Measurements from ENCODE around the gene WDR70.
"Not testable (repeated sequence)": the region's sequence is repeated elsewhere in the genome, so short reads cannot be mapped to it uniquely, and the experiment has no call there.

The WDR70 gene

DNA sequence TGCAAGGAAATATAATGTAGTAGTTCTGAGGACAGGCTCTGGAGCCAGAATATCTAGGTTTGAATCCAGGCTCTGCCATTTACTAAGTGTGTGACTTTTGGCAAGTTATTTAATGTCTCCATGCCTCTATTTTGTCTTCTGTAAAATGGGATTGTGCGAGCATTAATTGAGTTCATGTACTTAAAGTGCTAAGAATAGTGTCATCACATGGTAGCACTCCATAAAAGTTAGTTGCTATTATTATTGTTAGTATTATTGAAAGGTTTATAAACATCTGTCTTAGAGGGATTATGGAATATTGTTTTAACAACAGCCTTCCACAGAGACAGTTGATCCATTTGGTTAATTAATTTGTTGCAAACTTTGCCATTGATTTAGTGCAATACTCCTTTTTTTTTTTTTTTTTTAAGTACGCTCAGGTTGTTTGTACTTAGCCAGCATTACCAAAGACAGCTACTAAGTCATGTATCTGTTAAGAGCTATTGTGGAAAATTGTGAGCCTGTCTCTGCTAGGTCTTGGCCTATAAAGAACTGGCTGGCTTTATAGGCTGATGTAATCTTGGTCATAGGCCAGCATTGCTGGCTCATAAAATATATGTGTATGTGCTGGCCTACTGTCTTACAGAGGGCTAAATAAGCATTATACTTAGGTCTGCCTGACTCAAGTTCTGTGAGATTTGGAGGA lies 174.7 kb downstream of the WDR70 start:
- peak; percentile 12 for DNase-seq
- in situ Hi-C loops (cut with MboI; ENCODE audit: low pct_unique_long_range_greater_than_20kb, low sequenced_read_pairs), result no loop called here

DNA sequence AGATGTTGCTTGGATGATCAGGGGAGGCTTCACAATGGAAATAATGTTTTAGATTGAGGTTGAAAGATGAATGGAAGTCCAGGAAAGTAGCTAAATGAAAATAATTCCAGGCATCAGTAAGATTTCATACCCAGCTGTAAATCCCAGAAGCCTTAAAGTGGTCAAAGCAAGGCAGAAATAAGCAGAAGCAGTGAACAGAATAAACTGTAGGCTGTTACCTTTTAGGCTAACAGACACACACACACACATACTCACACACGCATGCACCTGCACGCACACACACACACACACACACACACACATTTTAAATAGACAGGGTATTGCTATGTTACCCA lies 175.3 kb downstream of the WDR70 start:
- in situ Hi-C loops (cut with MboI; ENCODE audit: low pct_unique_long_range_greater_than_20kb, low sequenced_read_pairs), result no loop called here
- DNase-seq, result no peak

DNA sequence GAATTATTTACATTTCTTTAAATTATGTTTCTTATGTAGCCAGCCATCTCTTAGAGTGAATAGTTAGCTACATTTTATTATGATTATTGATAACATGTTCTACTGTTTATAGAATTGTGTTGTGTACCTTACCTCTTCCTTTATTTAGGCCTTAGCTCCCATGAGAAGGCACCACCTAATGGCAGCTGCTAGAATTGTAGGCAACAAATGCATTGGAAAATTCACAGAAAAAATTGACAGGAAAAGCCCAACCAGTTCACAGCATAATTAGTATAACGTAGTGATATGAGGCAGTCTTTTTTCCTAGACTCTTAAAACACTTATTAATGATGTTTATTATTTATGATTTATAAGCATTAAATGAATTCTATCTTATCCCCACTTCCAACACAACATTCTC lies 175.8 kb downstream of the WDR70 start:
- in situ Hi-C loops (cut with MboI; ENCODE audit: low pct_unique_long_range_greater_than_20kb, low sequenced_read_pairs), result no loop called here
- peak; percentile 63 for DNase-seq

DNA sequence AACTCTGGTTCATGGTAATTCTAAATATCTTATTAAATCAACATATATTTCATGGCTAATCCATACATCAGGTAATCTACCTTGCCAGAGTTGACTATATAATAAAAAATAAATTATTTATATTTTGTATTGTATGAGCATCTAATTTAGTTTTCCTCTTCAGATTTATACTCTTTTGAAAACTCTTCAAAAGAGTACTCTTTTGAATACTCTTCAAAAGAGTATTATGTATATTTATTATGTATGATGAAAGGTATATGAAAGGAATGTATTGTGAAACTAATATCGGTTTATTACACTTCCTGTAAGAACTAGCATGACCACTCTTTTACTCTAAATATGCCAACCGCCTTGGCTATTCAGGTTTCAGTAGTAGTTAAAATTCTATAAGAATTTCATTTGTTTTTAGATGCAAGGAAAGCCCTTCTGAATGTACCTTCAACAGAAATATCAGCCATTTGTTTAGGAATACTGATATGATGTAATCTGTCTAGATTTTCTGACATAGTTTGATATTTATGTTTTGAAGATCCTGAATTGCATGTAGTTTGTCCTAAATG lies 178.7 kb downstream of the WDR70 start:
- no peak for DNase-seq
- in situ Hi-C loops (cut with MboI; ENCODE audit: low pct_unique_long_range_greater_than_20kb, low sequenced_read_pairs), result no loop called here

DNA sequence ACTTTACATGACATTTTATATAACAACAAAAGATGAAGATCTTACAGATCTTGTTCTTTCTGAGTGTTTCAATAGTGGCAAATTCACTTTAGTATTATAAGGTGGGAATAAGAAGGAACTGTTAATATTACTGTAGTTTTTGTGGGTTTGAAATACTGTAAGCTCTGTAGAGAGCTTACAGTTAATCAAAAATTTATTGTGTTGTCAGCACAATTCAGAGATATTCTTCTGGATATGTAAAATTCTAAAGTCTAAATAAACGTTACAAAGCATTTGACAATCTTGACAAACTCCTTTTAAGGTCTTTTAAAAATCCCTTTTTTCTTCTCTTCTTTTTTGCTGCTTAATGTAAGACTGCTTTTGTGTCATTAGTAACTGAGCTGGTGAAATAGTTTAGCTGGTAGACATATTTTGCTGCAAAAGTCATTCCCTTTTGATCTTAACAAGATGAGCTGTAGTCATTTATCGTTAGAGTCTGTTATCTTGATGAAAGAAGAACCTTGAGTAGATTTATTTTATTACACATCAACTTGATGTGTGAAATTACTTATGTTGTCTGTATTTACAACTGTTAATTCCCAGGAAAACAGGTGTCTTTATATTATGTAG lies 186.0 kb downstream of the WDR70 start:
- in situ Hi-C loops (cut with MboI; ENCODE audit: low pct_unique_long_range_greater_than_20kb, low sequenced_read_pairs), result no loop called here
- DNase-seq, result no peak

DNA sequence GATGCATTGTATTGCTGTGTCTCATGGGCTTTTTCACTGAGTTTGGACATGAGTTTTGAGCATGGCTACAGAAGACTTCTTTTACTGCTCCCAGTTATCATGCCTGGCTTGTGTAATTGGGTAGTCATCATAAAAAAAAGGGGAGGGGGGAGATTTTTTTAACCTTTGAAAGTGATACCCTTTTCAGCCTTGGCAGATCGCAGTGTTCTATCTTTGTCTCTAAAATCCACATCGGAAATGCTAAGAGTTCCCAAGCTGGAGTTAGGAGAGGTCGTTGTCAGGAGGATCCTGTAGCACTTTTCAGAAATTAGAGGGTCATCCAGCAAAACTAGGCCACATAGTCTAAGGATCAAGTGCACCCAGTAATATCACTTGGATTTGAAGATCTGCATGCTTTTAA lies 188.4 kb downstream of the WDR70 start:
- in situ Hi-C loops (cut with MboI; ENCODE audit: low pct_unique_long_range_greater_than_20kb, low sequenced_read_pairs), result no loop called here
- no peak for DNase-seq

DNA sequence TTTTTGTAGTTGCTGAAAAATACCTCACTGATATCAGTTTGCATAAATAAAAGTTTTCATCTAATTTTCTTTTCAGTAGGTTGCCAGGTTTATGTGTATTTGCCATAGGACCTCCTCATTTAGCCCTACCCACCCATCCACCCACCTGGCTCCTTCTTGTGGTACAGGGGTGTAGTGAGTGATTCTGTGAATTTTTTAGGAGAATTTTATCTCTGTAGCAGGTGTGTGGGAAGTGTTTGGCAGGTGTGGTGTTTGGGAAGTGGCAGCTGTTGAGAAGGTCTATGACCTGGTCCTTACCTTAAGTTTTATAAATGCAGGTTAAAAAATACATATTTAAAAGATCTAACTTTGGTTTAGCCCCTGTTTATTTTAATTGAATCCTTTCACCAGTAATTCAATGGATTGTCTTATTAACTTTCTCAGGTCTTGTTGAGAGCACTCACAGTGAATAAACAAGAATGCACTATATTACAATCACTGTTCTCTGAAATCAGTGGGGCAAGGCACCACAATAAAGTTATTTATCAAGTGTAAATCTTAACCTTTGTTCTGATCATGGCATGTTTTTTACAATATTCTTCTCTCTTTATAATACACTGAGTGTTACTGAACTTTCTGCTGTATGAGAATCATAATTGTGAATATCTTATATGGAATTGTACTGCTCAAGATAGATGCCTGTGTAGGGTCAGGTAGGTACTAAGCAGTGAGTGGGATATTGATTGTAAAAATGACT lies 189.1 kb downstream of the WDR70 start:
- in situ Hi-C loops (cut with MboI; ENCODE audit: low pct_unique_long_range_greater_than_20kb, low sequenced_read_pairs), result no loop called here
- DNase-seq, result no peak

DNA sequence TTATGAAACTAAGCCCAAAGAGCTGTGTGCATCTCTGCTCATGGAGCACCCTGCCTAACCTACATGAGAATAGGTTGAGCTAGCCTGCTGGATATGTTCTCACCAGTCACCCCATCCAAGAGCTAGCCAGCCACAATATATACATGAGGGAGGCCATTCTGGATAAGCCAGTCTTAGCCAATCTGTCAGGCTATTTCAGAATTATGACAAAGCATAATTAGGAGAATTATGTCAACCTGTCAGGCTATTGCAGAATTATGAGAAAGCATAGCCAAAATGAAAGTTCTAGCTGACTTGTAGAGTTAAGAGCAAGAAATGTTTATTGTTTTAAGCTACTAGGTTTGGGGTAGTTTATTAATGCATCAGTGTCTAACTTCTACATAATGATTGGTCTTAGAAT lies 189.8 kb downstream of the WDR70 start:
- no peak for DNase-seq
- in situ Hi-C loops (cut with MboI; ENCODE audit: low pct_unique_long_range_greater_than_20kb, low sequenced_read_pairs), result no loop called here

DNA sequence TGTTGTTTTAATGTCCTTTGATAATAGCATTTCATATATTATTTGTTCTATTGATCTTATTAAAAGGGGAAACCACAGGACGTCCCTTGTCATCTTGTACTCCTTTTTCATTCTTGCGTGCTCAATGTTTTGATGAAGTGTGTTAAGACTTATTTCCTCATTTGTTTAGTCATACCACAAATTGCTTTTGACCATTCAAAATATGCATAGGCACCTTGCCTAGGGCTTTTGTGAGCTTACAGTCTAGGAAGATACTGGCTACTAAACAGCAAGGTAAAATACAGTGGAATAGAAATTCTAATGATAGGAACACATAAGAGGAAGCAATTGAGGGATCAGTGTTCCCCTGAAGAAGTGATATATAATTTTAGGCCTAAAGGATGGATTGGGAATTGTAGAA lies 190.3 kb downstream of the WDR70 start:
- in situ Hi-C loops (cut with MboI; ENCODE audit: low pct_unique_long_range_greater_than_20kb, low sequenced_read_pairs), result no loop called here
- DNase-seq, result no peak

DNA sequence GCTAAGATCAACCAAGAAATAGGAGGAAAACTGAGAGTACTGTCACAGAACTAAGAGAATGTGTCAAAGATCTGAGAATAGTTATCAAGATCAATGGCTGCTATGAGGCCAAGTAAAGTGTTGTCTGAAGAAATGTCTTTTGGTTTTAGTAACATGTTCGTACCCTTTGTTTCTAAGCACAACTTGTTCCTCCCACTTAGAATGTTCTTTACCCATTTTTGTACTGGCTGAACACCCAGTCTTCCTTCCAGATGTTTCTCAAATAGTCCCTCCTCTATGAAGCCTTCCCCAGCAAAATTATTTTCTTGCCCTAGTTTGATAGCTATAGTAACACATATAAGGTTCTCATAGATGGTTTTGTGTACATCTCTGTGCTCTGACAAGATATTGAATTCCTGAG lies 191.5 kb downstream of the WDR70 start:
- DNase-seq, result no peak
- in situ Hi-C loops (cut with MboI; ENCODE audit: low pct_unique_long_range_greater_than_20kb, low sequenced_read_pairs), result no loop called here

DNA sequence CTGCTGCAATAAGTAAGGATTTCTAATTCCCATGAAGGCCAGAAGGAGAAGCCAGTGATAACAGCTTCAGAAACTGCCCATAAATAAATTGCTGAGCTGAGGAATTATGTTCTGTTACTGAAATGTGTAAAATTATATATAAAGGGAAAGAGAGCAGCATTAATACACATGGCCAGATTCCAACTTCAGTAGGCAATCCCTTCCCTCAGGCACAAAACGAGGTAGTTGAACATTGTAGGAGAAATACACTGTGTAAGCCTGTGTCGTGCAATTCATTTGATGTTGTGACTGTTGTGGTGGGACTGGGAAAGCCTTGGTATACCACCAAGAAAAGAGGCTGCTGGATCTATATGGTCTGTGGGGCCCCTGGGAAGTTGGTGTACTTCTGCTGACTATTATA lies 192.9 kb downstream of the WDR70 start:
- DNase-seq, result no peak
- in situ Hi-C loops (cut with MboI; ENCODE audit: low pct_unique_long_range_greater_than_20kb, low sequenced_read_pairs), result no loop called here

DNA sequence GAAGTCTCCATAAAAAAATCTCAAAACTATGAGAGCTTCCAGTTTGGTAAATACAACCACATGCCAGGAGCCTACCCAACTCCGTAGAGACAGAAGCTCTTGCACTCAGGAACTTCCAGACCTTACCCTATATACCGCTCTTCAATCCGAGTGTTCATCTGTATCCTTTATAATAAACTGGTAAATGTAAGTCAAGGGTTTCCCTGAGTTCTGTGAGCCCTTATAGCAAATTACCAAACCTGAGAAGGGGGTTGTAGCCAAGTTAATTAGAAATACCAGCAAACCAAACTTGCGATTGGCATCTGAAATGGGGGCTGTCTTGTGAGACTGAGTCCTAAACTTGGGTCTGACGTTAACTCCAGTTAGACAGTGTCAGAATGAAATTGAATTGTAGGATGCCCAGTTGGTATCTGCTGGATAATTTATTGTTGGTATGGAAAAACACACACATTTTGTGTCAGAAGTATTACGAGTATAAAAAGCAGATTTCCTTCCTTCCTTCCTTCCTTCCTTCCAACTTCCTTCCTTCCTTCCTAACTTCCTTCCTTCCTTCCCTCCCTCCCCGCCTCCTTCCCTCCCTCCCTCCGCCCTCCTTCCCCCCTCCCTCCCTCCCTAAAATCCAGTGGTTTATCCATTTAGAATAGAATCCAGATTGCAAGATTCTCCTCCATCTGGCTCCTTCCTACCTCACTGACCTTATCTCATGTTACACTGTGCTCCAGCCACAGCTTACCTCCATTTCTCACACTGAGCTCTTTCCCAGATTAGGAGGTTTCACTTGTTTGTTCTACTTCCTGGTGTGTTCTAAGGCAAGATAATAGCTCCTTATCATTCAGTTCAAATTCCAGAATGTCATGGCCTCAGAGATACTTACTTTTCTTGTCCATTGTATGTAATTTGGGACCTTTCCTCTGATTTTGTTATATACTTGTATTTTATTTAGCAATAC lies 196.7 kb downstream of the WDR70 start:
- in situ Hi-C loops (cut with MboI; ENCODE audit: low pct_unique_long_range_greater_than_20kb, low sequenced_read_pairs), result no loop called here
- DNase-seq, result no peak

DNA sequence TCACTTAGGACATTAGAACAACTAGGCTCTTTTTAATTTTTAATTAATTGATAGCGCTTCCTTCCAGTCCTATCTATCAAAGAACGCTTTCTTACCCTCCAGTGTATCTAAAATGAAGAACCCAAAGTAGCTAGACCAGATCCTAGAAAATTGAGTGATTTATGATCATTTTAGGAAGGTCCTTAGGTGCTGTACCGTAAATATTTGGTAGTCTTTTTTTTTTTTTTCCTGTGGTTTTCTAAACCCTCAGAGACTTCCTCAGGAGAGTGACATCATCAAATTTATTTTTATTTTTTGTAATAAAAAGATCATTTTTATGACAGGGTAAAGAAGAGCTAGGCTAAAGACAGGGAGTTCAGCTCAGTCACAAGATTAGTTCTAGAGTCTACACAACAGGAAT lies 197.4 kb downstream of the WDR70 start:
- in situ Hi-C loops (cut with MboI; ENCODE audit: low pct_unique_long_range_greater_than_20kb, low sequenced_read_pairs), result no loop called here
- DNase-seq, result peak; percentile 34

DNA sequence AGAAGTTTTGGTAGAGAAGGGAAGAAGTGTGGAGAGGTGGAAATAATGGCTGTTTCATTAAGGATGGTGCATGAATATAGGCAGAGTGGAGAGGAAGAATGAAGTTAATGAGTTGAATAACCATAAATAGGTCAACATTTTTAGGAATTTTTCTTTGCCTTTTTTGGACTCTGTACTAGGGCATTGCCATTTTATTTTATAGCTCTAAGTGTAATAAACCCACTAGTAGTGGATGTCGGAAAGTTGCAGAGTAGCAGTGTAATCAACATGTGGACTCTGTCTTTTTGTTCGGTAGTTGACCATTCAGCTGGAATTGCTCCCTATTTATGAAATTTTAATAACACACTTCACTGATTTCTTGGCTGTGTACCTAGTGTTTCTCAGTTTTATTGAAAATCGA lies 199.1 kb downstream of the WDR70 start:
- DNase-seq, result no peak
- in situ Hi-C loops (cut with MboI; ENCODE audit: low pct_unique_long_range_greater_than_20kb, low sequenced_read_pairs), result no loop called here

DNA sequence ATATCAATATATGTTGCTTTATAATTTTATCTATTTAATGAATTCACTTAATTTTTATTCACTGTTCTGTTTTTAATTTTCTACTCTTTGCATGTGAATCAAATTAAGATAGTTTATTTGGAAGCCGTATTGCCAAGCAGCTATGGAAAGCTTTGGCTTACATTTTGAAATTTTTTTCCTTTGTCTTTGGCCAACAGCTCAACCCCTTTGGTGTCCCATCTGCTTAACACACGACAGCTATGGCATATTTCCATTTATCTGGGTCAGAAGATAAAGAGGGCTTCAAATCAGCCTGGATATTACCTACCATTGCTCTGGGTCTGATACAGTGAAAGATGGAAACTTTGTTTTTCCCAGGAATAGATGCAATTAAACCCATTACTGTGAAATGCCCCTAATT lies 201.0 kb downstream of the WDR70 start:
- in situ Hi-C loops (cut with MboI; ENCODE audit: low pct_unique_long_range_greater_than_20kb, low sequenced_read_pairs), result no loop called here
- DNase-seq, result no peak

DNA sequence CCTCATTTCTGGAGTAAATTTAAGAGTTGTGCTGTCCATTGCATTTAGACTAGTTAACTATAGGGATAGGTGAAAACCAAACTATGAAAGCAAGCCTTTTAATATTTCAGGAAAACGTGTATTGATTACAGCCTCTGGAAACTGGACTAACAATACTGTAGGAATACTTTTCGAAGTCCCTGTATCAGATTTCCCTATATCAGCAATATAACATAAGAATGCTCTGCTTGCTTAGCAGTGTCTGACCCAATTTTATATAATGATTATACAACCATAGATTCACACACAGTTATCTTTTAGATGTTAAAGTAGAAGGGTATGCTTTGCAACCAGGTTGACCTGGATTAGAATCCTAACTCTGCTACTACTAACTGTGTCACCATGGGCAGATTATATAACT lies 203.1 kb downstream of the WDR70 start:
- in situ Hi-C loops (cut with MboI; ENCODE audit: low pct_unique_long_range_greater_than_20kb, low sequenced_read_pairs), result no loop called here
- no peak for DNase-seq

DNA sequence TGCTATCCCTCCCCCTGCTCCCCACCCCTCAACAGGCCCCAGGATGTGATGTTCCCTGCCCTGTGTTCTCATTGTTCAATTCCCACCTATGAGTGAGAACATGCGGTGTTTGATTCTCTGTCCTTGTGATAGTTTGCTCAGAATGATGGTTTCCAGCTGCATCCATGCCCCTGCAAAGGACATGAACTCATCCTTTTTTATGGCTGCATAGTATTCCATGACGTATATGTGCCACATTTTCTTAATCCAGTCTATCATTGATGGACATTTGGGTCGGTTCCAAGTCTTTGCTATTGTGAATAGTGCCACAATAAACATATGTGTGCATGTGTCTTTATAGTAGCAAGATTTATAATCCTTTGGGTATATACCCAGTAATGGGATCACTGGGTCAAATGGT lies 214.2 kb downstream of the WDR70 start:
- in situ Hi-C loops (cut with MboI; ENCODE audit: low pct_unique_long_range_greater_than_20kb, low sequenced_read_pairs); DNase-seq: not testable (repeated sequence)

DNA sequence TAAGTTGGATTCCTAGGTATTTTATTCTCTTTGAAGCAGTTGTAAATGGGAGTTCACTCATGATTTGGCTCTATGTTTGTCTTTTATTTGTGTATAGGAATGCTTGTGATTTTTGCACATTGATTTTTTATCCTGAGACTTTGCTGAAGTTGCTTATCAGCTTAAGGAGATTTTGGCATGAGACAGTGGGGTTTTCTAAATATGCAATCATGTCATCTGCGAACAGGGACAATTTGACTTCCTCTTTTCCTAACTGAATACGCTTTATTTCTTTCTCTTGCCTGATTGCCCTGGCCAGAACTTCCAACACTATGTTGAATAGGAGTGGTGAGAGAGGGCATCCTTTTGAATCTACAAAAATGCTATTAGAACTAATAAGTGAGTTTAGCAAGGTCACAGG lies 215.7 kb downstream of the WDR70 start:
- in situ Hi-C loops (cut with MboI; ENCODE audit: low pct_unique_long_range_greater_than_20kb, low sequenced_read_pairs), result not testable (repeated sequence)
- peak; percentile 18 for DNase-seq

DNA sequence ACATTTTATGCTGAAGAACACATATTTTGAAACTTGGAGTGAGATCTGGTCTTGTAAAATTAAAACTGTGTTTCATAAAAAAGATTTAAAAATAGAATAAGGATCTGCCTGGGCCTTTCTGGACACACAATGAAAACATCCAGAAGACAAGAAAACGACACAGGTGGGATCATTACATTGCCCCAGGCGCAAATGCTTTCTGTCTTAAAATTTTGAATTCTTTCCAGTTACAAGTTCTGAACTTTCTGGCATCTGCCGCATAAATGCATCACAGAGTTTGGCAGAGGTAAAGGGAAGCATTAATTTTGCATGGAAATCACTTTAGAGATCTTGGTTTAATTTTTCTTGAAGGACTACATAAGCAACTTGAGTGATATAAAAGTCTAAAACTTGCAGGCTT lies 219.6 kb downstream of the WDR70 start:
- DNase-seq, result no peak
- in situ Hi-C loops (cut with MboI; ENCODE audit: low pct_unique_long_range_greater_than_20kb, low sequenced_read_pairs), result no loop called here

Data from KBM-7 (cell line).